ENCODE data around the gene DGKZ.

DNA sequence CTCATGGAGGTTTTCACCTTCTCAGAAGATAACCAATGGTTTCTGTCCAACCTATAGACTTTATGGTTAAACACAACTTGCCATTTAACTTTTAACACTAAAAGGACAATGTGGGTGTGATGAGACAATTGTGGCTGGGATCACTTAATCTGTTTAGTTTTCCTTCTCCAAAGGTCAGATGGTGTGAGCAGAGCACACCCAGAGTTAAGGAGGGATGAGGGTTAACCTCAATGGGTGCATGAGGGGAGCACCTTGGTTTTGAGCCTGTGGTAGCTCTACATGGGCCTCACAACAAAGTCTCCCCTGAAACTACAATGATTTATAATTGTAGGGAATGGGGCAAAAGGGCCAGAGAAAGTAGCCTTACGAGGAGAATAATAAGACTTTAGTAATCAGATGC lies 73.2 kb downstream of the DGKZ start:
- TF ChIP-seq, protein P1, sequence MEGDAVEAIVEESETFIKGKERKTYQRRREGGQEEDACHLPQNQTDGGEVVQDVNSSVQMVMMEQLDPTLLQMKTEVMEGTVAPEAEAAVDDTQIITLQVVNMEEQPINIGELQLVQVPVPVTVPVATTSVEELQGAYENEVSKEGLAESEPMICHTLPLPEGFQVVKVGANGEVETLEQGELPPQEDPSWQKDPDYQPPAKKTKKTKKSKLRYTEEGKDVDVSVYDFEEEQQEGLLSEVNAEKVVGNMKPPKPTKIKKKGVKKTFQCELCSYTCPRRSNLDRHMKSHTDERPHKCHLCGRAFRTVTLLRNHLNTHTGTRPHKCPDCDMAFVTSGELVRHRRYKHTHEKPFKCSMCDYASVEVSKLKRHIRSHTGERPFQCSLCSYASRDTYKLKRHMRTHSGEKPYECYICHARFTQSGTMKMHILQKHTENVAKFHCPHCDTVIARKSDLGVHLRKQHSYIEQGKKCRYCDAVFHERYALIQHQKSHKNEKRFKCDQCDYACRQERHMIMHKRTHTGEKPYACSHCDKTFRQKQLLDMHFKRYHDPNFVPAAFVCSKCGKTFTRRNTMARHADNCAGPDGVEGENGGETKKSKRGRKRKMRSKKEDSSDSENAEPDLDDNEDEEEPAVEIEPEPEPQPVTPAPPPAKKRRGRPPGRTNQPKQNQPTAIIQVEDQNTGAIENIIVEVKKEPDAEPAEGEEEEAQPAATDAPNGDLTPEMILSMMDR (IDR thresholded peaks at IDR 0.05), result no peak
- TF ChIP-seq POLR2AphosphoS5 (IDR thresholded peaks at IDR 0.05), result no peak

Data from stomach (tissue), 4 donors.